Pons (tissue), 1 donor: ENCODE measurements around the gene SORT1.
"Not testable (repeated sequence)": the region's sequence is repeated elsewhere in the genome, so short reads cannot be mapped to it uniquely, and the experiment has no call there.

ENCODE experiments used
- DNase-seq: peaks from one replicate; pipeline ENCODE4 v3.0.0-alpha.2; 2016; ENCODE audit warnings: low spot score

The SORT1 gene

DNA sequence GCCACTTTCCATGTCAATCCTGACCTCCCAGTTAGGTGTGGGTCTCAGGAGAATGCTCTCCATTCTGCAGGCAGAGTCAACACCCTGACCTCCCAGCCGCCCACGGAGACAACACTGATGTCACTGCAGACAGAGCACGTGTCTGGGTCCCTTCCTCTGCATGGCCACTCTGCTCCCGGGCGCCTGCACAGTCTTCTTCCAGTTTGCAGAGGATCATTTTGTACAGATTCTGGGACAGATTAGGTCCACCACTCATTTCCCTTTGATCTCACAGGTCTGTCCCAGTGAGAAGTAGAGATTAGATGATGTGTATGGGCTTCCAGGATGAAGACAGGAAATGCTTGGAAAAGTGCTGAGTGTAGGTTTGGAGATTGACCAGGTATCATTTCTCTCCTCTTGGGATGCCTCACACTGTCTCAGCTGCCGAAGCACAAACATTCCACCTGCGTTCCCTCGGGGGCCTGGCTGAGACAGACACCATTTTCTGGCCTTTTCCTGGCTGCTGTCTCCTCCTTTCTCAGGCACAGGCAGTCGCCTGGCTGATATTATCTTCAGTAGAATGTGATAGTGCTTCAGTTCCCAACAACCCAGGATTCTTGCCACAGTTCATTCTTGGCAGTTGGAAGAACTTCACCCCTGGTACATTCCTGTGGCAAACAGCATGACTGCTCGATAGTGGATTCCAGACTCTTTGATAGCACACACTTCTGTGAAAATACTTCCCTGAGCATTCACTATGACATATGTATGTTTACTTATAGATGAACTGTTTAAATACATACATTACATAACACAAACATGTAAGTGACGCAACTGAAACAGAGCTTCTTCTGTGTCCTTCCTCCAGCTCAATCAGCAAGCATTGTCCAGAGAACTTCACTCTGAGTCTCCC, 98.8 kb downstream of the SORT1 start:
- peak; percentile 89 for DNase-seq

DNA sequence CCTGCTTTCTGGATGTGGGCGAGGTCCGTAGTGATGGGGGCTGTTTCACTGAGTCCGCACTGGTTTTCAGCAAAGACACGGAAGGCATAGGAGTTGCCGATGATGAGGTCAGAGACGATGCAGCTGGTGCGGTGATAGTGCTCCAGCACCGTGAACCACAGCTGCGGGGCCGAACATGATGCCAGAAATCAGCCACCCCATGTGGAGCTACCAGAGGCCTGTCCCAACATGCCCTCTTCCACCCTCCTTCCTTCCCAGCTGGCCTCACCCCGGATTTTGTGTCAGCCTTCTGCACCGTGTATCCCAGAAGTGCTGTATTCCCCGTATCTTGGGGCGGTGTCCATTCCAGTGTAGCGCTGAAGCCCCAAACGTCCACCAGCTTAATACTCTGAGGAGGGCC, 100.9 kb downstream of the SORT1 start:
- DNase-seq: no peak

GRCh38 chr1:109295712-109296415, 101.9 kb downstream of the SORT1 start:
- DNase-seq: no peak

GRCh38 chr1:109294481-109294880, 103.2 kb downstream of the SORT1 start:
- no peak for DNase-seq

DNA sequence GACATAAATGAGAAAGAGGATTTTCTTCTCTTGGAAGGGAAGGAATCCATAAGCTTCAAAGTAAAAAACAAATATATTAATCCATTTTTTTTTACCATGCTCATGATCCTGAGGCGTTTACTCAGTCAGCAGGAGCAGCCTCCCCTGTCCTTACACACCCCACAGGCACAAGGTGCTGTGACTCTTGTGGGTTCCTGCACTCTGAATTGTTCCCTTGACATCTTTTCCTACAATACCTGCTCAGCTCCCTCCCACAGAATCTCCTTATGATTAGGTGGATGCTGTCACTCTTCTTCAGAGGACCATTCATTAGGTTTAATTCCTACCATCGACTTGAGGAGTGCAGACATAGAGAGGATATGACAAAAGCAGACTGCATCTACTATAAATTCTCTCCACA, 104.7 kb downstream of the SORT1 start:
- DNase-seq: no peak

GRCh38 chr1:109292364-109292763, 105.4 kb downstream of the SORT1 start:
- no peak for DNase-seq

DNA sequence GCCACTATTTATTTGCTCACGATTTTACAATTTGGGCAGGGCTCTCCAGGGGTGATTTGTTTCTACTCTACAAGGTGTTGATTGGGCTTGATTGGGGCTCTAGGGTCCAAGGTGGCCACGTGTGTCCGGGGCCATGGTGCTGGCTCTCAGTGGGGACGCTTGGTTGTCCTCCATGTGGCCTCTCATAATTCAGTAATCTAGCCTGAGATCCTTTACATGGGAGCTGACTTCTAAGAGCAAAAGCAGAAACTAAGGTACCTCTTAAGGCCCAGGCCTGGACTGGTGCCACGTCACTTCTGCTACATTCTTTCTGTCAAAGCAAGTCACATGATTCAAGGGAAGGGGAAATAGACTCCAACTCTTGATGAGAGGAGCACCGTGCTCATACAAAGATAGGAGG, 106.7 kb downstream of the SORT1 start:
- DNase-seq: peak; percentile 88

GRCh38 chr1:109290137-109290536, 107.6 kb downstream of the SORT1 start:
- DNase-seq: no peak

GRCh38 chr1:109286762-109287161, 111.0 kb downstream of the SORT1 start:
- DNase-seq: not testable (repeated sequence)

DNA sequence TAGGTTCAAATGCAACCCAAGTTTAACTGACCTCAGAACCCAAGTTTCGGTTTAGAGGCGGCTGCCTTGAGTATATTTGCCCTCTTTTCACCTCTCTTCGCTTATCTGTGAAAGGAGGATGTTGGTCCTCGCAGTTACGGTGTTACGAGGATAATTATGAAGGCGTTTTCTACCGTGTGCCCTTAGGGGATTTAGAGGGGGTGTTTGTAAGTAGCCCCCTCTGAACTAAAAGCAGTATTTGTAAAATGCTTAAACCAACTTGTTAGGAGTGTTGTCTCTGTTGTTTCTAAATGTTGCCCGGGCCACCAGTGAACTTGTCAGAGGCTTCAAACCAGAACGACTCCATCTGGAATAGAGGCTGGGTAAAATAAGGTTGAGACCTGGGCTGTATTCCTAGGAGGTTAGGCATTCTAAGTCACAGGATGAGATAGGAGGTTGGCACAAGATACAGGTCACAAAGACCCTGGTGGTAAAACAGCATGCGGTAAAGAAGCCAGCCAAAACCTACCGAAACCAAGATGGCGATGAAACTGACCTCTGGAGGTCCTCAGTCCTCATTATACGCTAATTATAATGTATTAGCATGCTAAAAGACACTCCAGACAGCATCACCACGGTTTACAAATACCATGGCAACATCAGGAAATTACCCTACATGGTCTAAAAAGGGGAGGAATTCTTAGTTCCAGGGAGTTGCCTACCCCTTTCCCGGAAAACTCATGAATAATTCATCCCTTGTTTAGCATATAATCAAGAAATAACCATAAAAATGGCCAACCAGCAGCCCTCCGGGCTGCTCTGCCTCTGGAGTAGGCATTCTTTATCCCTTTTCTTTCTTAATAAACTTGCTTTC, 113.7 kb downstream of the SORT1 start:
- no peak for DNase-seq

DNA sequence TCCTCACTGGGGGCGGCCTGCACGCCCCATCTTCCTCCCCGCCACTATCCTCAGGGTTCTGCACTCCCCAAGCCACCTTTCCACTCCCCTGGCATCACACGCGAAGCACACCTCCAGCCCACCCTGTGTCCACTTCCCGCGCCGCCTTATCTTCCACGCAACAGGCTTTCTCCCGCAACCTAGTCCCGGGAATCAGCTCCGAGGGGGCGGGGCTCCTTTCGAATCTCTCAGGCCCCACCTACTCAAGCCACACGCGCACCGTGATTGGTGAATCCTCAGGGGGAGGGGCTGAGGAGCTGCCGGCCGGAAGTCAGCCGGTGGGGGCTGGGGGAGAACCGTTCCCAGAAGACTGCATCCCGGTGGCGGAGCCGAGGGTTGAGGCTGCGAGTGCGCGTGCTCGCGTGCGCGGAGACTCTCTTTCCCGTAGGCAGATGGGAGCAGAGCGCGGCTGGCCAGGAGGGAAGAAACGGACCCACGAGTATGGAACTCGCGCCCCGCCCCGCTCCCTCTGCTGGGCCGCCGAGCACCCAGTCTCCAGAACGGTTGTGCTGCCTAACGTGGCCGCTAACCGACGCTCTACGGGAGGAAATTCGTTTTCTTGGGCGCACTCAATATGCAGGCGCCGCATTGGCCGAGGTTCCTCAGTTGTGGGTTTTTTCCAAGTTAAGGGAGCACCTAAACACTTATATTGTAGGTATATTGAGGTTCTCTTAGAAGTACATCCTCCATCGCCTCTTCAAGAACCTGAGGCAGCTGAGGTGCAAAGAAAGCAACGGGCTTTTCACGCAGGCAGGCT, 114.6 kb downstream of the SORT1 start, which contains the start of gene PSRC1:
PSRC1 (minus strand) TSS at position 194 of the 796 bp plus-strand sequence.
- DNase-seq: peak; percentile 99

- DNase-seq: no peak
Observed at GRCh38 chr1:109282497-109282951, 115.2 kb downstream of the SORT1 start.

DNA sequence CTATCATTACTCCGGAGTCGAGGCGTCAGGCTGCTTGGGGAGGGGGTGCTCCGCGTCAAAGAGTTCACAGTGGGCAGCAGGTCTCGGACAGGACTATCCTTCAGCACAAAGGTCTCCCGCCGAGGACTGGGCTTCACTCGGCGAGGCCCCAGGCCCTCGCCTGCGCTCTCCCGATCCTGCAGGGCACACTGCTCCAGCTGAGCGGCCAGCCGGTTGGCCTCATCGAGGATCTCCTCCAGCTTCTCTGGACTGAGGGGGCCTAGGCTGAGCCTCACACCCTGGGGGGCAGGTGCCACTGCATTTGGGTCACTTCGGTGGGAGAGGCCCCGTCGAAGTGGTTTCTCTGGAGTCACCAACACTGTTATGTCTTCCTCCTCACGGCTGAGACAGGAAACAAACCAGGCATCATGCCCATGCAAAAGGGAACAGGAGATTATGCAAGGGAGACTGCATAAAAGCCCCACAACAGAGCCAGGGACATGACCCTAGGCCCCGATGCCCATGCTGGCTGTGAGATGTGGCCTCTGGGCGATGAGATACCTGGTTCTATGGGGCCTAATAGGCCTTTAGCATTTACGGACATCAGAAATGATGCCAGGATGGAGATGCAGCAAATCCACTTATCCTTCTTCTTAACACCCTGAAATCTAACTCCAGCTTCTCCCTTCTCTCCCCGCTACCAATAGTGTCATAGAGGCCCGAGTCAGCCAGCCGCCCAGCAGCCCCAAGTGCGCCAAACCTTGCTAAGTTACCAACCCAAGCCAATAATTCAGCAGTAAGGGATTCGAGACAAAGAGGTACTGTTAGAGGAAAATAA, 115.8 kb downstream of the SORT1 start:
- DNase-seq: peak; percentile 71

GRCh38 chr1:109280862-109281261, 116.9 kb downstream of the SORT1 start:
- no peak for DNase-seq

GRCh38 chr1:109279615-109280278, 118.0 kb downstream of the SORT1 start:
- DNase-seq: peak; percentile 44

- peak; percentile 90 for DNase-seq
Observed at GRCh38 chr1:109277434-109278204, 120.1 kb downstream of the SORT1 start.

GRCh38 chr1:109275706-109276345, 121.9 kb downstream of the SORT1 start:
- no peak for DNase-seq
